Activated T-cell treated with anti-CD3 and anti-CD28 coated beads for 48 hours (primary cell): ENCODE measurements around the gene PRPF40B.
A peak's percentile ranks its signal among the peaks of the same experiment; 100 is the strongest.

Experiments
- DNase-seq: peaks from one replicate; pipeline ENCODE4 v3.0.0-alpha.2; 2020; ENCODE audit warnings: low read depth

PRPF40B gene

DNA sequence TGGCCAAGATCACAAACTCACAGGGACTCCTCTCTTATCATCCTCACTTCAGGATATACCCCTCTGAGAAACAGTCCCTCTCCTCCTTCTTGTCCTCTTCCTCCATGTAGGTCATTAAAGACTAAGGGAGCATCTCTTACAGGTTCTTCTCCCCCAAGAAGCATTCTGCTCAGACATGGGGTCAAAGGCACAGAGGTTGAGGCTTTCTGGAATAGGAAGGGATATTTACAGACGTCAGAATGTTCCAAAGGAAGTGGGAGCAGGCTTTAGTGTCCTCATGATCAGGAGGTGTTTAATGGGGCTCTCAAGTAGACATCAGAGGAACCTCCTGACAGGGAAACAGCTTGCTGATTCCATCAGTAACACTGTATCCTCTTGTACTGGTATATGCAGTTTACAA lies 36.4 kb downstream of the PRPF40B start:
- no peak for DNase-seq

- DNase-seq = no peak
Observed at GRCh38 chr12:49661191-49661590, 37.8 kb downstream of the PRPF40B start.

- DNase-seq = no peak
Observed at GRCh38 chr12:49661746-49662145, 38.4 kb downstream of the PRPF40B start.

DNA sequence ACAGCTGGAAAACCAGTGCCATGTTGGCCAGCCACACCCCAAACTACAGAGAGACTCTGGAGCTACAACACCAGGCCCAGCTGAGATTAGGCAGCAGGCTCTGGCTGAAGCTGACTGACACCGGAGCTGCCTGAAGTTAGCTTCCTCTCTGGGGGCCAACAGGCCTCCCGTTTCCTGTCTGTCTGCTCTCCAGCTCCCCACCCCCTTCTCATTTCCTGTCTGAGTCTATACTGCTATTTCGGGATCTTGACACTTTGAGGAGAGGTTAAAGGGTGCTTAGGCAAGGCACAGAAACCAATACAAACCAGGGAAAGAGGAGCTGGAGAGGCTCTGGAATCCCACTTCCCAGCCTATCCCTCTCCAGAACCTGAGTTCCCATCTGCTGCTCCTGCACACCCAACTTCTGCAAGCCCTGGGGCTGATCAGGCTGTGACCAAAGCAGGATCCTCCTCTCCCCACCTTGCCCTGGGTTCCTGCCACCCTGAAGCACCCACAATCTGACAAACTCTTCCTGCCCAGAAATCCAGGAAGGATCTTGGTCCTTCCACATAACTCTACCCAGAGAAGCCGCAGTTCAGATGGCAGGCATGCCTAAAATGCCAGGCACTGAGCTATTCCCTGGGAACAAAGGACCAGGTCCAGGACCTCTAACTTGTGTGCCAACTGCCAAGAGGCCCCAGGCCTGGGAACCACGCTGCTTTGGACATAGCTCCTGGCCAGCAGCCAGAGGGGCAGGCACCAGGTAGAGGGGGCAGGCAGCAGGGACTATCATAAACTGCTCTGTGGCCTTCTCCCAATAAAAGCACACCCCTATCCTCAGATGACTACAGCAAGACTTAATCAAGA lies 39.9 kb downstream of the PRPF40B start:
- DNase-seq = peak; percentile 58

DNA sequence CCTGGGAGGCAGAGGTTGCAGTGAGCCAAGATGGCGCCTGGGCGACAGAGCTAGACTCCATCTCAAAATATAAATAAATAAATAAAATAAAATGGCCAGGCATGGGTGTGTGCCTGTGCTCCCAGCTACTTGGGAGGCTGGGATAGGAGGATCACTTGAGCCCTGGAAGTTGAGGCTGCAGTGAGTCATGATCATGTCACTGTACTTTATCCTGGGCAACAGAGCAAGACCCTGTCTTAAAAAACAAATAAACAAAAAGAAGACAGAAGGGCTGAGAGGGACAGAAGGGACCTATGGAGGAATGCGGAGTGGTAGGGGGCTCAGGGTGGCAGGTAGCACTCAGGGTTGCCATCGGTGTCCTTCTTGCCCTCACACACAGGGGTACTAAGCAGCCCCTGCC lies 40.8 kb downstream of the PRPF40B start:
- DNase-seq = no peak

DNA sequence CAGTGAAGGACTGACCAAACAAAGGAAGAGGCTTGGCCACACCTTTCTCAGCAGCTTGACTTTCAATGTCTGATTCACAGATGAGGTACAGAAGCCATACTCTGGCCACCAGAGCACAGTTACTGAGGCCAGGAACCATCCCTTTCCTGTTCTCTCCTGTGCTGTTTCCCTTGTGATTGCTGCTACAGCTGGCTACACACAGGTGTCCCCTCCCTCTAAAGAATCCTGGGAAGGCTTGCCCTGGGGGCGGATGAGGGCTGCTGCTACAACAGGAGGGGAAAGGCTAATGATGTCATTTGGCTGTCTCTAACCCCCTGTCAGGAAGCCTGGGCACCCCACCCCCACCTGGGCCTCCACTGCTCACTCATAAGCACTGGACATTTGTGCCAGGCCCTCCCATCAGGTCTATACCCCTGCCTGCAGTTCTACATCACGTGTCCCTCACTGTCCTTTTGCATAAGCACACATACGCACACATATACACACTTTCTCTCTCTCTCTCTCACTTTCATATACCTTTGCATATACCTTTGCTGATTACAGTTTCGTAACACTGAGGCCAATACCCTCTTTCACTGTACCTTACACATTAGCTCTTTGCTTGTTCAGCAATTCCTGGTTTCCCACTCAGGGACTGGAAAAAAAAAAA lies 41.4 kb downstream of the PRPF40B start:
- no peak for DNase-seq

DNA sequence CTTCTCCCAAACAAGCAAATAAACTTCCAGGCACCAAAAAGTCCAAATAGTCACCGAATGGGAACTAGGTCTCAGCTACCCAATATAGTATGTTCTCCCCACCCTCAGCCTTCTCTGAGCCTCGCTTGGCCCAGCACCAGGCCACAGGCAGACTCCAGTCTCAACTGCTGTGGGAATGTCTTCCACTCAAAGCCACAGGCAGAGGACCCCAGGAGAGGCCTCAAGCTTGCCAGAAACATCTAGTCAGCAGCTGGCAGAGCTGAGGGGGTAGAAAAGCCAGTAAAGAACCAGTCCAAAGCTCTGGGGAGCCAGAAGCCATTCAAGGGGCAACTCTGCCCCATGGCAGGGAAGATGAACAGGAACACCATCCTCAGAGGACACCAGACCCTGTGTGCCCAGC lies 42.0 kb downstream of the PRPF40B start:
- DNase-seq = no peak

DNA sequence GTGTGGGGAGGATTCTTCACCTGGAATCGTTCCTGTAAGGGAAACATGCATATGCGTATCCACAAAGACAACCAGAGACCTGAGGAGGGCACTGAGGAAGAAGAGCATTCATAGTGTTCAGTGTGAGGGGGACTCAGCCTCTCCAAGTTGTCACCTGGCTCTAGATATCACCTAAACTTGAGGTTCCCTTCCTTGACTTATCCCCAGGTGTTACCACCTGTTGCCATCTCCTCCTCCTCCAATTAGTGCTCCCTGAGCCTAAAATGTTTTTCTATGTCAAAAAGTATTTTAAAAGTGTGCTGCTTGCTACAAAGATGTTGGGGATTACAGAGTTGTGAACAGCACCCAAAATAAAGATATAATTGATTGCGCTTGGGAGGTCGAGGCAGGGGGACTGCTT lies 42.8 kb downstream of the PRPF40B start:
- DNase-seq = no peak

GRCh38 chr12:49667325-49668090 lies 44.1 kb downstream of the PRPF40B start:
- DNase-seq = no peak

DNA sequence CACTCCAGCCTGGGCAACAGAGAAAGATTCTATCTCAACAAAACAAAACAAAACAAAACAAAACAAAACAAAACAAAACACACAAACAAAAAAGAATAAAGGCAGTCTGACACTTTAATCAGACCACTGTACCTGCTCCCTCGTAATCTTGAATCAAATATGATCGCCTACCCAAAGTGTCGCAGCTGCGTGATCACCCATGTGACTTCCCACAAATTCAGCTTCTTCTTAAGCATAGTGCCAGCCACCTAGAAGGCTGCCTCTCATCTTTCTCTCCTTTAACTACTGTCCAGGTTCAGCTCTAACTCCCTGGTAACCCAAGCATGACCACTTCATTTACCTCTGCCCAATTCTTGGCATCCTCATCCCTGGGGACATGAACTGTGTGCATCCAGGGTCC lies 46.4 kb downstream of the PRPF40B start:
- DNase-seq = no peak

DNA sequence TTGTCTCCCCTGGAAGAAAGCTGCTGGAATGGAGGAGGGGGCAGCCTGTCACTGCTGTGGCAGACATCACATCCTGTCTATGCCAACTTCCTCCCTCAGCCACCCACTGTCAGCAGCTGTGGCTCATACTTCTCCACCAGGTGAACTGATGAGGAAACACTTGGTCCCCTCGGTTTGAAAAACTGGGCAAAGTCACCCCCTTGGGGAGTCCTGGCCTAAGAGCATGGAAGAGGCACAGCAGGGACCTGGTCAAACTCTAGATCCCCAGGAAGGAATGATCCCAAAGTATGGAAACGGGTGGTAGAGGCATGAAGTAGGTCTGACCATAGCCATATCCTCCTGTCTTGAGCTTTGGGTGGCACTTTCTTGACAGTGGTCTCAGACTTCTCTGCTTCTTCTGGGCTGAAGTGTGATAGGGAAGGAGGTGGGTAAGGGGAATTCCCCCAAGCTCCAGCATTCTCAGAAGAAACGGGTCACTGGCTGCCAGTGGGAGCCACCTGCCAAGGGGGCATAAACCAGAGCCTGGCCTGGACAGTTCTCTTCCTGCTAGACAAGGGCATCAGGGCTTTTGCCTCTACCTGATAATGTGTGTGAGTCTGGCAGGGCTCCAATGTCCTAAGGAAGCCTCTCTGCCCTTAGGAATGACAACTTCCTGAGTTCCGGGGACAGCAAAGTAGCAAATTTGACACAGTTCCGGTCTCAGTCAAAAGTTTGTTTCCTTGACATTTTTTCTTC lies 47.8 kb downstream of the PRPF40B start:
- peak; percentile 30 for DNase-seq

GRCh38 chr12:49672301-49673217 lies 49.2 kb downstream of the PRPF40B start:
- DNase-seq = no peak

GRCh38 chr12:49673446-49674317 lies 50.3 kb downstream of the PRPF40B start:
- no peak for DNase-seq

GRCh38 chr12:49674318-49674981 lies 51.1 kb downstream of the PRPF40B start:
- no peak for DNase-seq

GRCh38 chr12:49675137-49675536 lies 51.8 kb downstream of the PRPF40B start:
- no peak for DNase-seq

GRCh38 chr12:49678711-49679110 lies 55.4 kb downstream of the PRPF40B start:
- DNase-seq = no peak

- no peak for DNase-seq
Observed at GRCh38 chr12:49680075-49680474, 56.7 kb downstream of the PRPF40B start.

GRCh38 chr12:49683599-49684309 lies 60.4 kb downstream of the PRPF40B start:
- DNase-seq = no peak

- no peak for DNase-seq
Observed at GRCh38 chr12:49684310-49684854, 61.0 kb downstream of the PRPF40B start.
